Daoy (cell line): ENCODE data around the gene L3MBTL4. TPM values are rescaled to one million over a fixed set of nuclear protein-coding genes. Genes with fewer than 3 reads are reported as not detected.
A peak's percentile ranks its signal among the peaks of the same experiment; 100 is the strongest.

ENCODE experiments used
- DNase-seq: peaks from one replicate; pipeline ENCODE4 v3.0.0-alpha.2; 2015; ENCODE audit warnings: low read depth
- total RNA-seq: library from RNA; depleted of rRNA; stranded (reverse); fragments of >200 nt; shearing (Covaris generic); gene quantifications from 2 replicates; pipeline ENCODE4 v1.2.3, GENCODE V29; 2014

L3MBTL4 gene
- total RNA-seq, 1 experiment from 2014 or later, result 2.8 TPM

GRCh38 chr18:6255116-6255705, 159.5 kb downstream of the L3MBTL4 start:
- no peak for DNase-seq

GRCh38 chr18:6254456-6254855, 160.3 kb downstream of the L3MBTL4 start:
- no peak for DNase-seq

- no peak for DNase-seq
Observed at GRCh38 chr18:6251084-6251483, 163.6 kb downstream of the L3MBTL4 start.

- DNase-seq, result no peak
Observed at GRCh38 chr18:6249788-6250187, 164.9 kb downstream of the L3MBTL4 start.

- DNase-seq, result no peak
Observed at GRCh38 chr18:6249170-6249569, 165.5 kb downstream of the L3MBTL4 start.

GRCh38 chr18:6248017-6248416, 166.7 kb downstream of the L3MBTL4 start:
- DNase-seq, result no peak

- no peak for DNase-seq
Observed at GRCh38 chr18:6242004-6242403, 172.7 kb downstream of the L3MBTL4 start.

- DNase-seq, result no peak
Observed at GRCh38 chr18:6239716-6240115, 175.0 kb downstream of the L3MBTL4 start.

- no peak for DNase-seq
Observed at GRCh38 chr18:6236258-6236657, 178.5 kb downstream of the L3MBTL4 start.

- DNase-seq, result no peak
Observed at GRCh38 chr18:6222271-6222670, 192.4 kb downstream of the L3MBTL4 start.

- peak; percentile 7 for DNase-seq
Observed at GRCh38 chr18:6221602-6222014, 193.1 kb downstream of the L3MBTL4 start.

- no peak for DNase-seq
Observed at GRCh38 chr18:6220129-6220528, 194.6 kb downstream of the L3MBTL4 start.

- DNase-seq, result peak; percentile 54
Observed at GRCh38 chr18:6219116-6219717, 195.5 kb downstream of the L3MBTL4 start.

GRCh38 chr18:6215888-6216287, 198.8 kb downstream of the L3MBTL4 start:
- DNase-seq, result no peak

GRCh38 chr18:6211174-6211504, 203.6 kb downstream of the L3MBTL4 start:
- DNase-seq, result no peak

GRCh38 chr18:6210349-6211173, 204.2 kb downstream of the L3MBTL4 start:
- no peak for DNase-seq

- DNase-seq, result no peak
Observed at GRCh38 chr18:6207941-6208340, 206.8 kb downstream of the L3MBTL4 start.

- DNase-seq, result no peak
Observed at GRCh38 chr18:6207116-6207515, 207.6 kb downstream of the L3MBTL4 start.

GRCh38 chr18:6205706-6206105, 209.0 kb downstream of the L3MBTL4 start:
- no peak for DNase-seq

GRCh38 chr18:6204476-6204875, 210.2 kb downstream of the L3MBTL4 start:
- no peak for DNase-seq

GRCh38 chr18:6203791-6204190, 210.9 kb downstream of the L3MBTL4 start:
- DNase-seq, result no peak

- DNase-seq, result no peak
Observed at GRCh38 chr18:6202861-6203260, 211.8 kb downstream of the L3MBTL4 start.

- no peak for DNase-seq
Observed at GRCh38 chr18:6200204-6200774, 214.4 kb downstream of the L3MBTL4 start.
